Gastroesophageal sphincter (tissue), 4 donors: ENCODE measurements around the gene HCAR1. TPM values are rescaled to one million over a fixed set of nuclear protein-coding genes. Genes with fewer than 3 reads are reported as not detected.
"Not testable (repeated sequence)": the region's sequence is repeated elsewhere in the genome, so short reads cannot be mapped to it uniquely, and the experiment has no call there.

Experiments
- ATAC-seq: fragments of 150-250 bp; one replicate; pipeline ENCODE4 v1.9.1; 2016; ENCODE audit warnings: mild to moderate bottlenecking, moderate library complexity
- H3K27ac ChIP-seq, 4 donors: fragments of 200-600 bp; sonication (generic) in 3 of 4; 1 replicate in 3 of 4; 2 replicates in 1 of 4; pipeline ENCODE4 v1.5.1; 2016 to 2019
- H3K27me3 ChIP-seq: fragments of 200-600 bp; sonication (generic); one replicate; pipeline ENCODE4 v1.5.1; 2019
- H3K36me3 ChIP-seq, 2 donors: fragments of 200-600 bp; sonication (generic); one replicate each; pipeline ENCODE4 v1.5.1; 2019; ENCODE audit warnings: control low read depth in 1 of 2
- H3K4me1 ChIP-seq, 3 donors: fragments of 200-600 bp; sonication (generic); 1 replicate in 2 of 3; 2 replicates in 1 of 3; pipeline ENCODE4 v1.5.1; 2016 to 2019; ENCODE audit warnings: control low read depth in 2 of 3
- H3K4me3 ChIP-seq, 2 donors: fragments of 200-600 bp; sonication (generic); one replicate each; pipeline ENCODE4 v1.5.1; 2019; ENCODE audit warnings: mild to moderate bottlenecking in 1 of 2, moderate library complexity in 1 of 2
- H3K9me3 ChIP-seq, 3 donors: fragments of 200-600 bp; sonication (generic); one replicate each; pipeline ENCODE4 v1.5.1; 2017 to 2019; ENCODE audit warnings: control low read depth in 2 of 3
- CTCF ChIP-seq, 4 experiments: fragments of 200-600 bp in 2 of 4; fragments of 450-650 bp in 2 of 4; sonication (generic) in 1 of 4; IDR thresholded peaks; one replicate each; pipeline ENCODE4 v1.5.1; 2017 to 2019; ENCODE audit warnings: antibody characterized with exemption in 4 of 4, mild to moderate bottlenecking in 2 of 4, moderate library complexity in 2 of 4
- EP300 ChIP-seq: sonication (generic); formaldehyde crosslinking; IDR thresholded peaks from one replicate; pipeline ENCODE4 v1.6.1; 2017; ENCODE audit warnings: antibody characterized with exemption, mild to moderate bottlenecking
- POLR2A ChIP-seq, 2 donors: fragments of 450-650 bp; IDR thresholded peaks; one replicate each; pipeline ENCODE4 v1.6.1; 2017; ENCODE audit warnings: antibody characterized with exemption in 2 of 2, mild to moderate bottlenecking in 2 of 2, moderate library complexity in 1 of 2
- POLR2AphosphoS5 ChIP-seq: sonication (generic); formaldehyde crosslinking; IDR thresholded peaks from one replicate; pipeline ENCODE4 v1.6.1; 2017; ENCODE audit warnings: antibody characterized with exemption
- WGBS, 2 donors: methylation state at CpG; one replicate each; pipeline ENCODE4 v1.1.5; 2018; ENCODE audit warnings: low coverage in 1 of 2; 5-methylcytosine and 5-hydroxymethylcytosine counted together
- total RNA-seq, 4 donors: library from RNA; depleted of rRNA; stranded (reverse); fragments of >200 nt; gene quantifications; one replicate each; pipeline ENCODE4 v1.1.0, GENCODE V29; 2016

HCAR1 gene
- total RNA-seq, 4 donors from 2014 or later, result 0.08 to 0.27 (median 0.16) TPM; not detected in 1

GRCh38 chr12:122752464-122753318, 22.0 kb upstream of the HCAR1 start, which contains the start of gene DENR:
Gene DENR, plus strand, starts transcription at chr12:122752824. Its CDS starts 878 bp downstream, at chr12:122753702.
- TF ChIP-seq CTCF (IDR thresholded peaks at IDR 0.05) (peak; percentile 11 to 89 (median 76)), POLR2A (IDR thresholded peaks at IDR 0.05) (peak; percentile 67 to 83), POLR2AphosphoS5 (peak; percentile 81), EP300 (no peak)
- Histone ChIP-seq H3K9me3 (no peaks in the 10 kb centered on the region), H3K27ac (peak within 1 kb of the TSS in 3 of 4 donors; percentile 83 to 86 (median 86)), H3K36me3 (peaks cover 0 to 39% of the 10 kb centered on the region in 2 donors), H3K4me1 (peaks cover 5 to 42% (median 7%) of the 10 kb centered on the region in 3 donors), H3K4me3 (peak within 1 kb of the TSS; percentile 53 to 93), H3K27me3 (no peaks in the 10 kb centered on the region)
- WGBS, 2 donors, result 0 to 1% methylated on average over 14 to 20 of the region's 73 CpGs
- peak; percentile 98 for ATAC-seq

GRCh38 chr12:122750781-122751515, 20.3 kb upstream of the HCAR1 start:
- Histone ChIP-seq H3K4me1 (peaks cover 5 to 31% (median 7%) of the 10 kb centered on the region in 3 donors), H3K36me3 (peaks cover 0 to 21% of the 10 kb centered on the region in 2 donors)
- not testable (repeated sequence) for ATAC-seq, H3K9me3 ChIP-seq, H3K27ac ChIP-seq, H3K27me3 ChIP-seq, H3K4me3 ChIP-seq
- WGBS, 2 donors, result 71 to 73% methylated on average over 10 to 15 of the region's 17 CpGs

- Histone ChIP-seq H3K27me3 (no peaks in the 10 kb centered on the region), H3K9me3 (no peaks in the 10 kb centered on the region), H3K27ac (no peak overlapping the region), H3K4me1 (peaks cover 5 to 24% (median 7%) of the 10 kb centered on the region in 3 donors), H3K4me3 (no peak overlapping the region), H3K36me3 (peaks cover 0 to 9% of the 10 kb centered on the region in 2 donors)
- WGBS, 2 donors, result 70 to 75% methylated on average over 4 to 6 of the region's 6 CpGs
- TF ChIP-seq POLR2AphosphoS5, result no peak
- no peak for TF ChIP-seq CTCF (IDR thresholded peaks at IDR 0.05)
- TF ChIP-seq EP300, result no peak
- no peak for TF ChIP-seq POLR2A (IDR thresholded peaks at IDR 0.05)
- ATAC-seq, result no peak
Observed at GRCh38 chr12:122749569-122750332, 19.1 kb upstream of the HCAR1 start.

DNA sequence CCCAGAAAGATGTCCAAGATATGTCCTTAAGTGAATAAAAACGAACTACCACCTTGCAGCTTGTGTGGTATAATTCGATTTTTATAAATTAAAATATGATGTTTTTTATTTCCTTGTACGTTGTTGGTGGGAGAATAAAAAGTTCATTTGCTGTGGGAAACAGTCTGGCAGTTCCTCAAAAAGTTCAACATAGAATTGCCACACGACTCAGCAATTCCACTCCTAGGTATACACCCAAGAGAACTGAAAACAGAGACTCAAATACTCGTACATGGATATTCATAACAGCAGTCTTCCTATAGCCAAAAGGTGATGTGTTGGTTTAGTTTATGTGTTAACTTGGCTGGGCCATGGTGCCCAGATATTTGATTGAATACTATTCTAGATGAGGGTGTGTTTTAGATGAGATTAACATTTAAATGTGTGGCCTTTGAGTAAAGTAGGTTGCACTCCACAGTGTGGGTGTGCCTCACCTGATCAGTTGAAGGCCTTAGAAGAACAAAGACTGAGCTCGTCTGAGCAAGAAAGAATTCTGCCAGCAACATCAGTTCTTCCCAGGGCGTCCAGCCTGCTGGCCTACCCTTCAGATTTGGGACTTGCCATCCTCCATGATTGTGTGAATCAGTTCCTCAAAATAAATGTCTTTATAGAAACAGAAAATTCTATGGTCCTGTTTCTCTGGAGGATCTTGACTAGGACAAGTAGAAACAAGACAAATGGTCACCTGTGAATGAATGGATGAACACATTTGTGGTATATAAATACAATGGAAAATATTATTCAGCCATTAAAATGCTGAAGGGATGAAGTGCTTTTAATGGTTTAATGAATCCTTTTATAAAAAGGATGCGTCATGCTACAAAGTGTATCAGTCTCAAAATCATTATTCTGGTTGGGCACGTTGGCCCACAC, 16.8 kb upstream of the HCAR1 start:
- ATAC-seq, result no peak
- Histone ChIP-seq H3K27me3 (no peaks in the 10 kb centered on the region), H3K9me3 (no peaks in the 10 kb centered on the region), H3K27ac (no peak overlapping the region), H3K36me3 (no peaks in the 10 kb centered on the region), H3K4me3 (no peak overlapping the region), H3K4me1 (peaks cover 0 to 7% (median 0%) of the 10 kb centered on the region in 3 donors)
- WGBS, 2 donors, result 80 to 82% methylated on average over 9 of the region's 9 CpGs
- TF ChIP-seq CTCF (IDR thresholded peaks at IDR 0.05), result no peak
- no peak for TF ChIP-seq POLR2AphosphoS5
- TF ChIP-seq EP300, result no peak
- TF ChIP-seq POLR2A (IDR thresholded peaks at IDR 0.05), result no peak
